ENCODE data around the gene MXRA7.

Gene MXRA7

GRCh38 chr17:76720211-76720610 is 9.4 kb upstream of the MXRA7 start:
- no peak for DNase-seq (ENCODE audit: low read depth)
- TF ChIP-seq, protein P1, sequence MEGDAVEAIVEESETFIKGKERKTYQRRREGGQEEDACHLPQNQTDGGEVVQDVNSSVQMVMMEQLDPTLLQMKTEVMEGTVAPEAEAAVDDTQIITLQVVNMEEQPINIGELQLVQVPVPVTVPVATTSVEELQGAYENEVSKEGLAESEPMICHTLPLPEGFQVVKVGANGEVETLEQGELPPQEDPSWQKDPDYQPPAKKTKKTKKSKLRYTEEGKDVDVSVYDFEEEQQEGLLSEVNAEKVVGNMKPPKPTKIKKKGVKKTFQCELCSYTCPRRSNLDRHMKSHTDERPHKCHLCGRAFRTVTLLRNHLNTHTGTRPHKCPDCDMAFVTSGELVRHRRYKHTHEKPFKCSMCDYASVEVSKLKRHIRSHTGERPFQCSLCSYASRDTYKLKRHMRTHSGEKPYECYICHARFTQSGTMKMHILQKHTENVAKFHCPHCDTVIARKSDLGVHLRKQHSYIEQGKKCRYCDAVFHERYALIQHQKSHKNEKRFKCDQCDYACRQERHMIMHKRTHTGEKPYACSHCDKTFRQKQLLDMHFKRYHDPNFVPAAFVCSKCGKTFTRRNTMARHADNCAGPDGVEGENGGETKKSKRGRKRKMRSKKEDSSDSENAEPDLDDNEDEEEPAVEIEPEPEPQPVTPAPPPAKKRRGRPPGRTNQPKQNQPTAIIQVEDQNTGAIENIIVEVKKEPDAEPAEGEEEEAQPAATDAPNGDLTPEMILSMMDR (conservative IDR thresholded peaks at IDR 0.05; ENCODE audit: low read depth, low read length) = no peak
- H3K4me3 ChIP-seq (ENCODE audit: low read depth, low read length) = no peak overlapping the region

DNA sequence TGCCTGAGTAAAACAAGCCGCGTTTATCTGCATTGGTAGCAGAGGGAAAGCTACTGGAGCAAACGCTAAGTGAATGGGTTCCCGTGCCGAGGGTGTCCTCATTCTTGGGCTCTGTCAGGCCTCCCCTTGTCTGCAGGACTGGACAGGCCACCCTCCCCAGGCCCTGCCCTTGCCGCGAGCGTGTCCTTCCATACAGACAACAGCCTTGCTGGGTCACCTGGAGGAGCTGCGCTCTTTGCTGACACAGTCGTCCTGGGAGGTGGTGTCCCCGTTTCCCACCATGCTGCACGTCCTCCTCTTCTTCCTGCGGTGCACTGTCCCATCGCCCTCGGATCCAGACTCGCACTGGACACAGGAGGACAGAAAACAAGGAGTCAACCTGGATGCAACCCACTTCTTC is 7.8 kb upstream of the MXRA7 start:
- H3K4me3 ChIP-seq (ENCODE audit: low read depth, low read length) = no peak overlapping the region
- DNase-seq (ENCODE audit: low read depth) = no peak
- TF ChIP-seq, protein P1 (conservative IDR thresholded peaks at IDR 0.05; ENCODE audit: low read depth, low read length) = no peak

DNA sequence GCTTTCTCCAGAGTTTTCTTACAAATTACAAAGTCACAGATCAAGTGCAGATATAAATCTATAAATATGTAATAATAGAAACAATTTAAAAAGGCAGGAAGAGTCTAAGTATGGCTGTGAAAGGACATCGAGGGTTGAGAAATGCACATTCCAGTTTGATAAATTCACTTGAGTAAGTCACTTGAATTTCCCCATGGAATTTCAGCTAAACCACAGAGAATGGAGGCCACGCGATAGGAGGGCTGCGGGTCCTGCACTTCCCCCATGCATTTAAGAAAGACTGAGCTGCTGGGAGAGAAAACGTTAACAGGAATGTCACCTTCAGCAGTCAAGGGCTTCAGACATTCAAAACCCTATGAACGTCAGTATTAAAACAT is 6.1 kb upstream of the MXRA7 start:
- TF ChIP-seq, protein P1 (conservative IDR thresholded peaks at IDR 0.05; ENCODE audit: low read depth, low read length) = no peak
- H3K4me3 ChIP-seq (ENCODE audit: low read depth, low read length) = peak overlapping the region; percentile 32
- DNase-seq (ENCODE audit: low read depth) = peak; percentile 98

DNA sequence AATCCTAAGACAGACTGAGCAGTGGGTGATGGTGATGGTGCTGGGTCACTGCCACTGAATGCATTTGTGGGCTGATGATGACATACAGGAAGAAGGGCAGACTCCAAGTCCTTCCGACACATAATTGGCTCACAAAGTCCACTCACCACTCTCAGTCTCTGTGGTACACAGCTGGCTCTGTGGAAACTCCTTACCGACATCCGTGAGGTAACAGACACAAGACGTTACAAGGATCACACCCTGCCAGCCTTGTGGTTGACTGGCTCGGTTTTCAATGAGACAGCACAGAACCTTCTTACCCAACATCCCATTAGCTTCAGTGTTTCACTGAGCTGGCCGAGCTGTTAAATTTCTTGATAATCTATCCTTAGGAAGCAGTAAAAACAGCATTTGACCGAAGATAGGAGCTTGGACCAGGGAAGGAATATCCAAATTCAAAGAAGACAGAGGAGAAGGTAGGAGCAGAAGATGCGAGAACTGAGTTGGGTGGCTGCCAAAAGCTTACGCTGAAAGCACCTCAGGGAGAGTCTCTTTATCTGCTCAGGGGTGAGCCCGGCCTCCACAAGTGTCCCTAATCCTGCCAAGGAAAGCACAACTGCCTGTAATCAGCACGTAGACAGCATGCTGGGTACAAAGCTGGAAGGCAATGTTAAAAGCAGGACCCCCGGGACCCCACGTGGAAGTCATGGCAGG is 5.5 kb upstream of the MXRA7 start:
- TF ChIP-seq, protein P1 (conservative IDR thresholded peaks at IDR 0.05; ENCODE audit: low read depth, low read length) = no peak
- H3K4me3 ChIP-seq (ENCODE audit: low read depth, low read length) = peak overlapping the region; percentile 32
- peak; percentile 100 for DNase-seq (ENCODE audit: low read depth)

DNA sequence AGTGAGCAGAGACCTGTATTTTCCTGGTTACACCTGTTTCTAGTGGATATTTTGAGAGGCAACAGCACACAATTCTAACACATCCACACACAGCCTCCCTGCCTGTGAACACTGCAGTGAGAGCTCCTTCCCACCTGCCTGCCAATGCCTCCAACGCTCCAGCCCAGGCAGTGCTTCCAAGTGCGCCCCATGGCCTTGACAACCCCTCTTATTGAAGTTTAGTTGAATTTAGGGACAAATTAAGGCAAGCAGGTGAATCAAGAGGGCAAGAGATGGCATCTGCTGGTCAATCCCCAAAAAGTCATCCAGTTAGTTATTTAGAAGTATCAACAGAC is 4.7 kb upstream of the MXRA7 start:
- DNase-seq (ENCODE audit: low read depth) = no peak
- TF ChIP-seq, protein P1 (conservative IDR thresholded peaks at IDR 0.05; ENCODE audit: low read depth, low read length) = no peak

DNA sequence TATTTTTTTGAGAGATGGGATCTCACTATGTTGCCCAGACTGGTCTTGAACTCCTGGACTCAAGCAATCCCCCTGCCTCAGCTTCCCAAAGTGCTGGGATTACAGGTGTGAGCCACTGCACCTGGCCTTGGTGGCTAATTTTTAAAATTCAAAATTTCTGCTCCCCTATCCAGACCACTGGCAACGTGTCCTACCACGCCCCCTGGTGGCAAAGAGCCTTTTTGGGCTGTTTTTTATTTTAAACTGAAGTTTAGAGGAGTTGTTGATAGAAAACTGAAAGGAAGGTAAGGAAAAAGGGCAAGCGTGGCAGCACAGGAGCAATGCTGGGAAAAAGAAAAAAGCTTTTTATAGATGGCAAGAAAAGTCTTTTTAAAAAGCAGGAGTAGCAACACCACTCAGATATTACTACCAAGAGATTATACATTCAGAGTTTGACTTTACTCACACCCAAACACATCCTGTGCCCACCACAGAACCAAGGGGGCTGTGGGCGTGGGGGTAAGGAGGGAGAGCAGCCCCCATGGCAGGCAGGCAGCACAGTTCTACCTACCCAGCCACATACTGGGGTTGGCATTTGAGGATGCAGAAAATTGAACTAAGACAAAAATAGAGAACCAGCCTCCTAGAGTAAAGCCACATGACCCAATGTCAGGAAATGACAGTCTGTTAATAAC is 4.2 kb upstream of the MXRA7 start:
- TF ChIP-seq, protein P1 (conservative IDR thresholded peaks at IDR 0.05; ENCODE audit: low read depth, low read length) = peak; percentile 84
- no peak overlapping the region for H3K4me3 ChIP-seq (ENCODE audit: low read depth, low read length)
- peak; percentile 67 for DNase-seq (ENCODE audit: low read depth)

More for the DNA sequence above, 4.7 kb upstream of the MXRA7 start:
- no peak overlapping the region for H3K4me3 ChIP-seq (ENCODE audit: low read depth, low read length)

DNA sequence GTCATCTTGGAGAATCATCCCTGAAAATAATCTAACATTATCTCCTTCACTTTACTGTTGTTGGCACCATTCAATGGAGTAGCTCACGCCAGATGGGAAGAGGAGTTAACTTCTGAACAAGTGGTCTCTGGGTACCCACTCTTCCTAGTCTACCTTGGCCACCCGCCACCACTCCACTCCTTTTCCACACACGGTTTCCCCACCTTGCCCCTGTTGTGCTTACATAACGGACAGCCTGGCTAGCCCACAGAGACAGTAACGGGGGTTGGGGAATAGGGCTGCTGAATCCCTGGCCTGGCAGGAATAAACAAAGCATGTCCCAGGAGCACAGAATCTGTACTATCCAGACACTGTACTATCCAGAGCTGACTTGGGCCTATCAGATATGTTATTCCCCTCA is 3.6 kb upstream of the MXRA7 start:
- no peak overlapping the region for H3K4me3 ChIP-seq (ENCODE audit: low read depth, low read length)
- DNase-seq (ENCODE audit: low read depth) = no peak
- TF ChIP-seq, protein P1 (conservative IDR thresholded peaks at IDR 0.05; ENCODE audit: low read depth, low read length) = no peak

All from choroid plexus epithelial cell (primary cell).